Loucy (cell line): ENCODE measurements around the gene CCR6.

ENCODE experiments used
- H2AFZ ChIP-seq: fragments of 200-600 bp; sonication (generic); 2 replicates; pipeline ENCODE4 v1.6.0; 2016; ENCODE audit warnings: antibody characterized with exemption, mild to moderate bottlenecking, low read length, moderate library complexity
- H3F3A ChIP-seq: fragments of 200-600 bp; 2 replicates; pipeline ENCODE4 v1.6.0; 2016; ENCODE audit warnings: antibody characterized with exemption, low read depth, mild to moderate bottlenecking
- H3K27me3 ChIP-seq: fragments of 200-600 bp; sonication (generic); 2 replicates; pipeline ENCODE4 v1.6.1; 2014; ENCODE audit warnings: low read length, mild to moderate bottlenecking; ENCODE audit not compliant: insufficient read depth, poor library complexity, severe bottlenecking
- H3K36me3 ChIP-seq: fragments of 200-600 bp; sonication (generic); 2 replicates; pipeline ENCODE4 v1.6.1; 2016; ENCODE audit warnings: low read length; ENCODE audit not compliant: insufficient read depth
- H3K4me1 ChIP-seq: fragments of 200-600 bp; sonication (generic); 2 replicates; pipeline ENCODE4 v1.5.1; 2014; ENCODE audit warnings: low read length, mild to moderate bottlenecking; ENCODE audit not compliant: insufficient read depth, poor library complexity, severe bottlenecking
- H3K4me2 ChIP-seq: fragments of 200-600 bp; sonication (generic); 2 replicates; pipeline ENCODE4 v1.6.0; 2014; ENCODE audit warnings: antibody characterized with exemption, low read length, low read depth, mild to moderate bottlenecking; ENCODE audit not compliant: poor library complexity, severe bottlenecking
- H3K4me3 ChIP-seq: fragments of 200-600 bp; sonication (generic); 2 replicates; pipeline ENCODE4 v1.5.1; 2014; ENCODE audit warnings: low read length, mild to moderate bottlenecking, mixed read lengths; ENCODE audit not compliant: poor library complexity, severe bottlenecking
- H3K79me2 ChIP-seq: fragments of 200-600 bp; sonication (generic); 2 replicates; pipeline ENCODE4 v1.6.1; 2014; ENCODE audit warnings: low read length; ENCODE audit not compliant: insufficient read depth
- H3K9ac ChIP-seq: fragments of 200-600 bp; sonication (generic); 2 replicates; pipeline ENCODE4 v1.6.0; 2014; ENCODE audit warnings: mild to moderate bottlenecking, low read depth, low read length, moderate library complexity; ENCODE audit not compliant: poor library complexity, severe bottlenecking
- H3K9me2 ChIP-seq: fragments of 200-600 bp; sonication (generic); replicated peaks from 2 replicates; pipeline ENCODE4 v1.6.1; 2016; ENCODE audit warnings: low read depth, low read length, mixed read lengths
- H3K9me3 ChIP-seq: fragments of 200-600 bp; sonication (generic); 2 replicates; pipeline ENCODE4 v1.6.1; 2014; ENCODE audit warnings: mild to moderate bottlenecking, antibody characterized with exemption, low read length, low read depth; ENCODE audit not compliant: insufficient read depth
- H4K20me1 ChIP-seq: fragments of 200-600 bp; sonication (generic); 2 replicates; pipeline ENCODE4 v1.6.0; 2014; ENCODE audit warnings: antibody characterized with exemption, low read length, mild to moderate bottlenecking; ENCODE audit not compliant: insufficient read depth, poor library complexity, severe bottlenecking
- EZH2phosphoT487 ChIP-seq: fragments of 200-600 bp; IDR thresholded peaks from 2 replicates; pipeline ENCODE4 v1.6.1; 2018; ENCODE audit warnings: antibody characterized with exemption, mild to moderate bottlenecking, moderate library complexity, borderline replicate concordance
- TF ChIP-seq, protein P1 (sequence below): fragments of 200-600 bp; sonication (generic); conservative IDR thresholded peaks from 2 replicates; pipeline ENCODE4 v1.5.1; 2014; ENCODE audit warnings: mild to moderate bottlenecking, antibody characterized with exemption, low read length

CCR6 gene

GRCh38 chr6:167140589-167141474 is 17.9 kb downstream of the CCR6 start:
- Histone ChIP-seq H3K9ac (no peak overlapping the region), H3K36me3 (no peaks in the 10 kb centered on the region), H3F3A (no peaks in the 10 kb centered on the region), H3K9me2 (no peaks in the 10 kb centered on the region), H3K9me3 (no peaks in the 10 kb centered on the region), H3K79me2 (no peaks in the 10 kb centered on the region), H4K20me1 (no peaks in the 10 kb centered on the region), H3K4me1 (no peaks in the 10 kb centered on the region), H2AFZ (no peak overlapping the region), H3K27me3 (no peaks in the 10 kb centered on the region), H3K4me3 (no peak overlapping the region), H3K4me2 (no peak overlapping the region)
- no peak for TF ChIP-seq EZH2phosphoT487
- TF ChIP-seq, protein P1, sequence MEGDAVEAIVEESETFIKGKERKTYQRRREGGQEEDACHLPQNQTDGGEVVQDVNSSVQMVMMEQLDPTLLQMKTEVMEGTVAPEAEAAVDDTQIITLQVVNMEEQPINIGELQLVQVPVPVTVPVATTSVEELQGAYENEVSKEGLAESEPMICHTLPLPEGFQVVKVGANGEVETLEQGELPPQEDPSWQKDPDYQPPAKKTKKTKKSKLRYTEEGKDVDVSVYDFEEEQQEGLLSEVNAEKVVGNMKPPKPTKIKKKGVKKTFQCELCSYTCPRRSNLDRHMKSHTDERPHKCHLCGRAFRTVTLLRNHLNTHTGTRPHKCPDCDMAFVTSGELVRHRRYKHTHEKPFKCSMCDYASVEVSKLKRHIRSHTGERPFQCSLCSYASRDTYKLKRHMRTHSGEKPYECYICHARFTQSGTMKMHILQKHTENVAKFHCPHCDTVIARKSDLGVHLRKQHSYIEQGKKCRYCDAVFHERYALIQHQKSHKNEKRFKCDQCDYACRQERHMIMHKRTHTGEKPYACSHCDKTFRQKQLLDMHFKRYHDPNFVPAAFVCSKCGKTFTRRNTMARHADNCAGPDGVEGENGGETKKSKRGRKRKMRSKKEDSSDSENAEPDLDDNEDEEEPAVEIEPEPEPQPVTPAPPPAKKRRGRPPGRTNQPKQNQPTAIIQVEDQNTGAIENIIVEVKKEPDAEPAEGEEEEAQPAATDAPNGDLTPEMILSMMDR: no peak

GRCh38 chr6:167141667-167142432 is 19.0 kb downstream of the CCR6 start:
- TF ChIP-seq EZH2phosphoT487: no peak
- TF ChIP-seq, protein P1: peak; percentile 85

GRCh38 chr6:167142433-167142761 is 19.5 kb downstream of the CCR6 start:
- peak overlapping the region; percentile 7 for H3K4me2 ChIP-seq
- no peaks in the 10 kb centered on the region for H4K20me1 ChIP-seq
- no peak overlapping the region; the same call in 1 of the 2 replicates for H2AFZ ChIP-seq
- H3K9ac ChIP-seq: no peak overlapping the region
- TF ChIP-seq EZH2phosphoT487: no peak
- TF ChIP-seq, protein P1: no peak
- H3K9me3 ChIP-seq: no peaks in the 10 kb centered on the region
- no peaks in the 10 kb centered on the region for H3K9me2 ChIP-seq
- H3F3A ChIP-seq: no peaks in the 10 kb centered on the region
- H3K4me1 ChIP-seq: no peaks in the 10 kb centered on the region
- H3K27me3 ChIP-seq: no peaks in the 10 kb centered on the region
- no peaks in the 10 kb centered on the region for H3K36me3 ChIP-seq
- no peak overlapping the region for H3K4me3 ChIP-seq
- no peaks in the 10 kb centered on the region for H3K79me2 ChIP-seq

More at GRCh38 chr6:167141667-167142432, 19.0 kb downstream of the CCR6 start:
- Histone ChIP-seq H3K4me1 (no peaks in the 10 kb centered on the region), H3K27me3 (no peaks in the 10 kb centered on the region), H3K36me3 (no peaks in the 10 kb centered on the region), H2AFZ (no peak overlapping the region; the same call in 1 of the 2 replicates), H4K20me1 (no peaks in the 10 kb centered on the region), H3K9me2 (no peaks in the 10 kb centered on the region), H3K9me3 (no peaks in the 10 kb centered on the region), H3K79me2 (no peaks in the 10 kb centered on the region), H3K4me2 (peak overlapping the region; percentile 7), H3K4me3 (no peak overlapping the region), H3K9ac (no peak overlapping the region), H3F3A (no peaks in the 10 kb centered on the region)
